Ovary (tissue), 9 donors: ENCODE measurements around the gene FAHD2A. TPM values are rescaled to one million over a fixed set of nuclear protein-coding genes. Genes with fewer than 3 reads are reported as not detected.

Experiments used
- DNase-seq, 5 donors: peaks; one replicate each; pipeline ENCODE4 v3.0.0-alpha.2; 2019 to 2020
- H3K27ac ChIP-seq, 2 donors: fragments of 200-600 bp; one replicate each; pipeline versions ENCODE4 v1.5.1 to v1.8.0; 2019 to 2022
- H3K27me3 ChIP-seq: fragments of 200-600 bp; one replicate; pipeline ENCODE4 v1.8.0; 2022
- H3K36me3 ChIP-seq: fragments of 200-600 bp; sonication (generic); one replicate; pipeline ENCODE4 v1.5.1; 2019
- H3K4me1 ChIP-seq: one replicate; pipeline ENCODE4 v1.8.1; 2013; ENCODE audit warnings: mild to moderate bottlenecking, moderate library complexity; ENCODE audit not compliant: insufficient read depth
- H3K4me3 ChIP-seq: fragments of 200-600 bp; sonication (generic); one replicate; pipeline ENCODE4 v1.5.1; 2017
- H3K9me3 ChIP-seq, 2 donors: fragments of 200-600 bp in 1 of 2; sonication (generic) in 1 of 2; one replicate each; pipeline versions ENCODE4 v1.5.1 to v1.8.1; 2013 to 2019; ENCODE audit warnings: mild to moderate bottlenecking in 1 of 2, moderate library complexity in 1 of 2
- CTCF ChIP-seq, 3 donors: fragments of 450-650 bp in 2 of 3; fragments of 200-600 bp in 1 of 3; IDR thresholded peaks; one replicate each; pipeline versions ENCODE4 v1.5.1 to v1.8.0; 2016 to 2022; ENCODE audit warnings: antibody characterized with exemption in 3 of 3, mild to moderate bottlenecking in 1 of 3
- EP300 ChIP-seq: sonication (generic); formaldehyde crosslinking; IDR thresholded peaks from one replicate; pipeline ENCODE4 v1.6.1; 2017; ENCODE audit warnings: antibody characterized with exemption
- POLR2A ChIP-seq: fragments of 450-650 bp; IDR thresholded peaks from one replicate; pipeline ENCODE4 v1.6.1; 2017; ENCODE audit warnings: antibody characterized with exemption, mild to moderate bottlenecking, moderate library complexity
- WGBS, 3 donors: extraction: QIAGEN DNeasy Blood & Tissue Kit in 1 of 3; methylation state at CpG; one replicate each; pipeline versions ENCODE4 v1.1.5 to v1.1.7; 2013 to 2017; 5-methylcytosine and 5-hydroxymethylcytosine counted together
- intact Hi-C, 4 donors: fragments of 100-400 bp; cut with DNase I; formaldehyde crosslinking; loops; one replicate each; pipeline versions ENCODE4 v1.11.0 to v1.15.1; 2022 to 2023
- polyA plus RNA-seq, 2 donors: library from polyadenylated mRNA; stranded (reverse); fragments of 200-250 nt in 1 of 2; fragments of 350-450 nt in 1 of 2; fragmentation: Illumina TruSeq in 1 of 2; extraction: RNeasy Lipid Tissue Mini Kit (QIAGEN cat#74804) in 1 of 2; gene quantifications; one replicate each; pipeline ENCODE4 v1.2.3, GENCODE V29; 2013 to 2014
- total RNA-seq, 7 donors: library from RNA; depleted of rRNA in 2 of 7; stranded (reverse); fragments of >200 nt in 2 of 7; fragmentation: NEBNext Ultra II Directional in 3 of 7; extraction: Animal tissue kit (Norgen Biotek cat#: 25700) in 3 of 7; gene quantifications; one replicate each; pipeline versions ENCODE4 v1.1.0 to v1.2.4, GENCODE V29; 2016 to 2023
- donor health status: DM: no; HTN: no; CAD: no; lungs with moderate emphysema.
- donor health status: DM: no; HTN: no; CAD: no.
- donor health status: Bipolar disorder and iron deficiency.
- donor health status: DM: yes; HTN: yes; CAD: no.
- donor health status: DM: no; HTN: no; CAD: no.
- donor health status: DM: yes; HTN: yes; CAD: no.

The FAHD2A gene
- total and polyA plus RNA-seq, 9 donors, result 15.3 to 33.6 (median 29.2) TPM

GRCh38 chr2:95382192-95382591 lies 20.3 kb upstream of the FAHD2A start:
- Histone ChIP-seq H3K36me3 (no peaks in the 10 kb centered on the region), H3K27ac (no peak overlapping the region), H3K4me1 (peaks cover 20% of the 10 kb centered on the region), H3K9me3 (no peaks in the 10 kb centered on the region), H3K4me3 (no peak overlapping the region), H3K27me3 (no peaks in the 10 kb centered on the region)
- no peak for DNase-seq
- 96 to 97% (median 97%) methylated on average over 15 to 20 of the region's 20 CpGs for WGBS, 3 donors
- TF ChIP-seq EP300 (no peak), CTCF (IDR thresholded peaks at IDR 0.05) (no peak), POLR2A (no peak)
- intact Hi-C loops, result no loop called here

- peaks cover 20% of the 10 kb centered on the region for H3K4me1 ChIP-seq
- no peak overlapping the region for H3K27ac ChIP-seq
- intact Hi-C loops, result no loop called here
- no peak overlapping the region for H3K4me3 ChIP-seq
- 86 to 91% (median 91%) methylated on average over 13 to 14 of the region's 14 CpGs for WGBS, 3 donors
- TF ChIP-seq EP300, result no peak
- no peak for TF ChIP-seq POLR2A
- no peak for TF ChIP-seq CTCF (IDR thresholded peaks at IDR 0.05)
- no peaks in the 10 kb centered on the region for H3K27me3 ChIP-seq
- DNase-seq, result peak in 1 of 5 donors; percentile 15
- no peaks in the 10 kb centered on the region for H3K9me3 ChIP-seq
- no peaks in the 10 kb centered on the region for H3K36me3 ChIP-seq
Measured at GRCh38 chr2:95382686-95383634, 19.5 kb upstream of the FAHD2A start.

GRCh38 chr2:95383635-95384027 lies 18.9 kb upstream of the FAHD2A start:
- intact Hi-C loops, result no loop called here
- TF ChIP-seq POLR2A (no peak), CTCF (IDR thresholded peaks at IDR 0.05) (no peak), EP300 (no peak)
- H3K27ac ChIP-seq, result no peak overlapping the region

GRCh38 chr2:95384854-95385569 lies 17.5 kb upstream of the FAHD2A start:
- Histone ChIP-seq H3K4me1 (peaks cover 22% of the 10 kb centered on the region), H3K4me3 (no peak overlapping the region), H3K9me3 (no peaks in the 10 kb centered on the region), H3K27me3 (no peaks in the 10 kb centered on the region), H3K36me3 (no peaks in the 10 kb centered on the region), H3K27ac (peak overlapping the region; percentile 35 to 49)
- WGBS, 3 donors, result 50 to 58% (median 53%) methylated on average over 11 to 12 of the region's 12 CpGs
- TF ChIP-seq CTCF (IDR thresholded peaks at IDR 0.05) (no peak), POLR2A (no peak), EP300 (no peak)
- intact Hi-C loops, result no loop called here
- peak in 4 of 5 donors; percentile 42 to 81 (median 58) for DNase-seq

More at GRCh38 chr2:95383635-95384027, 18.9 kb upstream of the FAHD2A start:
- no peaks in the 10 kb centered on the region for H3K36me3 ChIP-seq
- no peaks in the 10 kb centered on the region for H3K9me3 ChIP-seq
- H3K4me3 ChIP-seq, result no peak overlapping the region
- H3K27me3 ChIP-seq, result no peaks in the 10 kb centered on the region
- DNase-seq, result peak in 1 of 5 donors; percentile 11
- peaks cover 20% of the 10 kb centered on the region for H3K4me1 ChIP-seq
- 84 to 90% (median 89%) methylated on average over 7 to 9 of the region's 9 CpGs for WGBS, 3 donors
